B cell (primary cell): ENCODE data around the gene DAP.

Source experiments
- CTCF ChIP-seq: fragments of 200-600 bp; IDR thresholded peaks from one replicate; pipeline ENCODE4 v1.8.0; 2022; ENCODE audit warnings: antibody characterized with exemption, mild to moderate bottlenecking
- EZH2 ChIP-seq: IDR thresholded peaks from 2 replicates; pipeline ENCODE4 v1.6.1; 2012; ENCODE audit warnings: borderline replicate concordance, low read depth, mild to moderate bottlenecking, moderate library complexity, low read length; ENCODE audit not compliant: insufficient read depth, poor library complexity, severe bottlenecking

- TF ChIP-seq CTCF (no peak), EZH2 (no peak)
Measured at GRCh38 chr5:10681731-10682679, 79.0 kb downstream of the DAP start.
